Body of pancreas (tissue), 4 donors: ENCODE results near the gene PFKFB1.

Source experiments
- POLR2A ChIP-seq, 3 donors: fragments of 450-650 bp; IDR thresholded peaks; one replicate each; pipeline ENCODE4 v1.6.1; 2016; ENCODE audit warnings: antibody characterized with exemption in 3 of 3, mild to moderate bottlenecking in 2 of 3
- TF ChIP-seq, protein P1 (sequence below), 7 experiments: fragments of 450-650 bp in 4 of 7; fragments of 200-600 bp in 3 of 7; sonication (generic) in 3 of 7; IDR thresholded peaks; one replicate each; pipeline ENCODE4 v1.5.1; 2016 to 2019; ENCODE audit warnings: antibody characterized with exemption in 7 of 7

DNA sequence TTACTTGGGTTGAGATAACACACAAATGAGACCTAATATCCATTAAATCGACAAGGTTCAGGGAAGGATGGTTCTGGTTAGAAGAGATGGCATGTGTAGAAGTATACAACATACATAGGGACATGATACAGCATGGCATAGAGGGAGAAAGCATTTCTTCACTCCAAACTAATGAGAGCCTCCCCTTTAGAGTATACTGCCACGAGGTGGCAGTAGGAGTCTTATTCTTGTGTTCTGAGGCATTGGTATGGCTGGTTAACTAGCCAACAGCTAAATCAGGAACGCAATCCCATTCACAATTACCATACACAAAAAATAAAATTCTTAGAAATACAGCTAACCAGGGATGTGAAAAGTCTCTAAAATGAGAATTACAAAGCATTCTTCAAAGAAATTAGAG, 102.4 kb downstream of the PFKFB1 start:
- TF ChIP-seq, protein P1, sequence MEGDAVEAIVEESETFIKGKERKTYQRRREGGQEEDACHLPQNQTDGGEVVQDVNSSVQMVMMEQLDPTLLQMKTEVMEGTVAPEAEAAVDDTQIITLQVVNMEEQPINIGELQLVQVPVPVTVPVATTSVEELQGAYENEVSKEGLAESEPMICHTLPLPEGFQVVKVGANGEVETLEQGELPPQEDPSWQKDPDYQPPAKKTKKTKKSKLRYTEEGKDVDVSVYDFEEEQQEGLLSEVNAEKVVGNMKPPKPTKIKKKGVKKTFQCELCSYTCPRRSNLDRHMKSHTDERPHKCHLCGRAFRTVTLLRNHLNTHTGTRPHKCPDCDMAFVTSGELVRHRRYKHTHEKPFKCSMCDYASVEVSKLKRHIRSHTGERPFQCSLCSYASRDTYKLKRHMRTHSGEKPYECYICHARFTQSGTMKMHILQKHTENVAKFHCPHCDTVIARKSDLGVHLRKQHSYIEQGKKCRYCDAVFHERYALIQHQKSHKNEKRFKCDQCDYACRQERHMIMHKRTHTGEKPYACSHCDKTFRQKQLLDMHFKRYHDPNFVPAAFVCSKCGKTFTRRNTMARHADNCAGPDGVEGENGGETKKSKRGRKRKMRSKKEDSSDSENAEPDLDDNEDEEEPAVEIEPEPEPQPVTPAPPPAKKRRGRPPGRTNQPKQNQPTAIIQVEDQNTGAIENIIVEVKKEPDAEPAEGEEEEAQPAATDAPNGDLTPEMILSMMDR (IDR thresholded peaks at IDR 0.05): peak; percentile 9 to 55 (median 43)
- TF ChIP-seq POLR2A (IDR thresholded peaks at IDR 0.05): no peak
